SK-N-SH (cell line): ENCODE measurements around the gene MAD1L1.

Experiments
- CTCF ChIP-seq: fragments of 200-600 bp; sonication (generic); IDR thresholded peaks from 2 replicates; pipeline ENCODE4 v1.6.1; 2017; ENCODE audit warnings: antibody characterized with exemption, mild to moderate bottlenecking, moderate library complexity
- EP300 ChIP-seq, 2 experiments: IDR thresholded peaks; 2 replicates each; pipeline versions ENCODE4 v1.4.0 to v1.6.1; 2012; ENCODE audit warnings: borderline replicate concordance in 1 of 2, low read depth in 1 of 2, low read length in 1 of 2
- FOXM1 ChIP-seq: IDR thresholded peaks from 2 replicates; pipeline ENCODE4 v1.4.0; 2012; ENCODE audit warnings: low read depth, mild to moderate bottlenecking
- JUND ChIP-seq: IDR thresholded peaks from 2 replicates; pipeline ENCODE4 v1.4.0; 2012
- MXI1 ChIP-seq: IDR thresholded peaks from 2 replicates; pipeline ENCODE4 v1.6.1; 2012; ENCODE audit warnings: mild to moderate bottlenecking, low read depth, low read length, improper control_type of control experiment
- POLR2AphosphoS5 ChIP-seq: IDR thresholded peaks from 2 replicates; pipeline ENCODE4 v1.6.1; 2012; ENCODE audit warnings: low read depth, low read length
- RAD21 ChIP-seq: IDR thresholded peaks from 2 replicates; pipeline ENCODE4 v1.6.1; 2012; ENCODE audit warnings: mild to moderate bottlenecking, low read length
- TAF1 ChIP-seq: IDR thresholded peaks from 2 replicates; pipeline ENCODE4 v1.6.1; 2012; ENCODE audit warnings: low read depth, mild to moderate bottlenecking, low read length, moderate library complexity, borderline replicate concordance
- USF1 ChIP-seq: IDR thresholded peaks from 2 replicates; pipeline ENCODE4 v1.4.0; 2012; ENCODE audit warnings: low read depth, borderline replicate concordance

GRCh38 chr7:2040893-2041270, 191.9 kb downstream of the MAD1L1 start:
- TF ChIP-seq POLR2AphosphoS5 (no peak), FOXM1 (no peak), CTCF (no peak), TAF1 (no peak), EP300 (IDR thresholded peaks at IDR 0.05; ENCODE audit: borderline replicate concordance in 1 of 2, low read depth in 1 of 2, low read length in 1 of 2) (no peak), MXI1 (no peak), JUND (no peak), RAD21 (no peak), USF1 (no peak)
